Neural progenitor cell (in vitro differentiated cells): ENCODE results near the gene CTXN1.

Experiments
- CTCF ChIP-seq: fragments of 200-600 bp; sonication (generic); IDR thresholded peaks from 2 replicates; pipeline ENCODE4 v1.5.1; 2017; ENCODE audit warnings: antibody characterized with exemption, mild to moderate bottlenecking
- EZH2 ChIP-seq: fragments of 200-600 bp; sonication (generic); IDR thresholded peaks from 2 replicates; pipeline ENCODE4 v1.6.1; 2017; ENCODE audit warnings: antibody characterized with exemption, mild to moderate bottlenecking, moderate library complexity

- TF ChIP-seq CTCF (no peak), EZH2 (no peak)
These were observed 42.3 kb upstream of the CTXN1 start for GRCh38 chr19:7968008-7968795.
